AG08396 (cell line): ENCODE data around the gene SLIRP.
A peak's percentile ranks its signal among the peaks of the same experiment; 100 is the strongest.
"Not testable (repeated sequence)": the region's sequence is repeated elsewhere in the genome, so short reads cannot be mapped to it uniquely, and the experiment has no call there.

Experiments
- DNase-seq: peaks from one replicate; pipeline ENCODE4 v3.0.0; 2012; ENCODE audit warnings: low spot score, mixed read lengths

Gene SLIRP

GRCh38 chr14:77746064-77746702 is 38.3 kb downstream of the SLIRP start:
- no peak for DNase-seq

DNA sequence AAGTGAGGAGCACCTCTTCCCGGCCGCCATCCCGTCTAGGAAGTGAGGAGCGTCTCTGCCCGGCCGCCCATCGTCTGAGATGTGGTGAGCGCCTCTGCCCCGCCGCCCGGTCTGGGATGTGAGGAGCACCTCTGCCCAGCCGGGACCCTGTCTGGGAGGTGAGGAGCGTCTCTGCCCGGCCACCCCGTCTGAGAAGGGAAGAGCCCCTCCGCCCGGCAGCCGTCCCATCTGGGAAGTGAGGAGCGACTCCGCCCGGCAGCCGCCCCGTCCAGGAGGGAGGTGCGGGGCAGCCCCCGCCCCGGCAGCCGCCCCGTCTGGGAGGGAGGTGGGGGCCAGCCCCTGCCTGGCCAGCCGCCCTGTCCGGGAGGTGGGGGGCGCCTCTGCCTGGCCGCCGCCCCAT is 39.5 kb downstream of the SLIRP start:
- DNase-seq = not testable (repeated sequence)

GRCh38 chr14:77752266-77752665 is 44.4 kb downstream of the SLIRP start:
- no peak for DNase-seq

- DNase-seq = no peak
These were observed 45.1 kb downstream of the SLIRP start for GRCh38 chr14:77752799-77753516.

- DNase-seq = peak; percentile 95
These were observed 52.7 kb downstream of the SLIRP start, which contains the start of gene SNW1 for GRCh38 chr14:77760381-77761204. Gene SNW1 (minus strand): TSS chr14:77761156. CDS start chr14:77761127, 29 bp downstream.

GRCh38 chr14:77761205-77761931 is 53.5 kb downstream of the SLIRP start:
- DNase-seq = peak; percentile 25

DNA sequence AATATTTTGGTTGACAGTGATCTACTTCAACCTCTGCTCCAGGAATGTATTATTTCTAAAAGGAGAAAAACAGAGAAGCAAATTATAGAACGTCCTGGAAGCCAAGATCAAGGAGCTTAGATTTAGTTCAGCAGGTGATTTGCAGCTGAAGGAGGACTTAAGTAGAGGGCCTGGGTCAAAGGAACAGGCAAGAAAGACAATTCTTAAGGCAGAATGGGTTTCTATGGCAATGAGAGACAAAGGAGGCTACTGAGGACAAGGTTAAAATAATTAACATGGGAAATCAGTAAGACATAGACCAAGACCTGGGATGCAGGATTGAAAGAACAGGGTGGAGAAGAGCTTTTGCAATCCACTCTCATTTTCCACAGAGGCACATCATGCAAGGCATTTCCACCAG is 55.4 kb downstream of the SLIRP start:
- no peak for DNase-seq

GRCh38 chr14:77763978-77764377 is 56.1 kb downstream of the SLIRP start:
- DNase-seq = no peak
